ENCODE measurements around the gene SPDL1. TPM values are rescaled to one million over a fixed set of nuclear protein-coding genes. Genes with fewer than 3 reads are reported as not detected.

SPDL1 gene
- total RNA-seq, 2 experiments from 2014 or later: 40.1 to 40.2 TPM

DNA sequence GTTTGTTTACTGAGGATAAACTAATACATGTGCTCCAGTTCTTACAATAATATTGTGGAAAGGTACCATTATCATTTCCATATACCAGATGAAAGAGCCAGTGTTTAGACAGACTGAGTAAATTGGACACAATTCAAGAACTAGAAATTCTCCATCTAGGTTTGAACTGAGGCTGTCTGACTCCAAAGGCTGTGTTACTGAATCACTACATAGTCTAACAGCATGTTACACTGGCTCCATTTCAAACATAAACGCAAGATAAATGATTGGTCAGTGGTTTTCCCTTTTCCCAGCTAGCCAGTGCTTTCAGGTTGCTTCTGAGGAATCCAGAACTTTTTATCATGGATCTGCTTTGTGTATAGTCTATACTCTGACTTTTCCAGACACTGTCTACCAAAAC is 8.1 kb downstream of the SPDL1 start:
- no peak for ATAC-seq
- DNase-seq: no peak
- ChIA-PET POLR2A (no interaction called here), CTCF (no interaction called here)
- intact Hi-C loops (cut with micrococcal nuclease): no loop called here
- Mint-ChIP-seq H3K4me1 (ENCODE audit: low read depth) (peaks cover 3% of the 10 kb centered on the region), H3K36me3 (ENCODE audit: low read depth) (peaks cover 58% of the 10 kb centered on the region), H3K27me3 (no peaks in the 10 kb centered on the region), H3K9me3 (no peaks in the 10 kb centered on the region), H3K27ac (no peak overlapping the region), H3K4me3 (no peak overlapping the region)
- TF ChIP-seq, protein P1, sequence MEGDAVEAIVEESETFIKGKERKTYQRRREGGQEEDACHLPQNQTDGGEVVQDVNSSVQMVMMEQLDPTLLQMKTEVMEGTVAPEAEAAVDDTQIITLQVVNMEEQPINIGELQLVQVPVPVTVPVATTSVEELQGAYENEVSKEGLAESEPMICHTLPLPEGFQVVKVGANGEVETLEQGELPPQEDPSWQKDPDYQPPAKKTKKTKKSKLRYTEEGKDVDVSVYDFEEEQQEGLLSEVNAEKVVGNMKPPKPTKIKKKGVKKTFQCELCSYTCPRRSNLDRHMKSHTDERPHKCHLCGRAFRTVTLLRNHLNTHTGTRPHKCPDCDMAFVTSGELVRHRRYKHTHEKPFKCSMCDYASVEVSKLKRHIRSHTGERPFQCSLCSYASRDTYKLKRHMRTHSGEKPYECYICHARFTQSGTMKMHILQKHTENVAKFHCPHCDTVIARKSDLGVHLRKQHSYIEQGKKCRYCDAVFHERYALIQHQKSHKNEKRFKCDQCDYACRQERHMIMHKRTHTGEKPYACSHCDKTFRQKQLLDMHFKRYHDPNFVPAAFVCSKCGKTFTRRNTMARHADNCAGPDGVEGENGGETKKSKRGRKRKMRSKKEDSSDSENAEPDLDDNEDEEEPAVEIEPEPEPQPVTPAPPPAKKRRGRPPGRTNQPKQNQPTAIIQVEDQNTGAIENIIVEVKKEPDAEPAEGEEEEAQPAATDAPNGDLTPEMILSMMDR (IDR thresholded peaks at IDR 0.05): no peak

DNA sequence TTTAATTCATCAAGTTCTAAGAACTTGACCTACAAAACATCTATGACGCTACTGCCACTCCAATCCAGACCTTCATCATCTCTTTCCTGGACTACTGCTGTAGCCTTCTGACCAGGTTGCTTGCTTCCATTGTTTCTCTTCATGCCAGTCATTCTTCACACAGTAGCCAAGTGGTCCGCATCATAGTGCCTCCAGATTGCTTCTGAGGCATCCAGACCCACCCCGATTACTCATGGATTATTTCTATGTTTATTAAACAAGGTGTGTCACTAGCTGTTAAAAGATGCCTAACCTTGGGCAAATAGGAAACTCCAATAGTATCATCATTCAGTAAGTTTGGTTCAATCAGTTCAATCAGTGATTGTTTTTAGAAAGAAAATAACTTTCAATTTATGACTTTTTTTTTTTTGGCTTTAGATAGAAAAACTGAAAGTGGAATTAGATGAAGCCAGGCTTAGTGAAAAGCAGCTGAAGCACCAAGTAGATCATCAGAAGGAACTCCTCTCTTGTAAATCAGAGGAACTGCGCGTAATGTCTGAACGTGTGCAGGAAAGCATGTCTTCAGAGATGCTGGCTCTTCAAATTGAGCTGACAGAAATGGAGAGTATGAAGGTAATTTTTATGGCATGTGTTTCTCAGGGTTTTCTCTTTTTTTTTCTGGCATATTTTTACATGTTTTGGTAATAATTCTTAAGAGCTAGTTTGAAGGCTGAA is 9.5 kb downstream of the SPDL1 start:
- CTCF ChIA-PET: interaction anchor here (0.7 to 2.1 kb wide), 2 partner anchors 12 to 31 kb away, joined by 3 to 6 read pairs; no protein-coding TSS in a partner anchor
- intact Hi-C loops (cut with micrococcal nuclease): no loop called here
- H3K27me3 Mint-ChIP-seq: no peaks in the 10 kb centered on the region
- H3K27ac Mint-ChIP-seq: no peak overlapping the region
- ATAC-seq (no peak), DNase-seq (no peak)
- no peaks in the 10 kb centered on the region for H3K9me3 Mint-ChIP-seq
- POLR2A ChIA-PET: interaction anchor here (0.6 to 1.6 kb wide), 3 partner anchors 9 to 77 kb away, joined by 3 to 7 read pairs (median 3); partner anchors contain the start of gene SPDL1
- peaks cover 68% of the 10 kb centered on the region for H3K36me3 Mint-ChIP-seq (ENCODE audit: low read depth)
- no peaks in the 10 kb centered on the region for H3K4me1 Mint-ChIP-seq (ENCODE audit: low read depth)
- no peak overlapping the region for H3K4me3 Mint-ChIP-seq
- TF ChIP-seq, protein P1 (IDR thresholded peaks at IDR 0.05): no peak

DNA sequence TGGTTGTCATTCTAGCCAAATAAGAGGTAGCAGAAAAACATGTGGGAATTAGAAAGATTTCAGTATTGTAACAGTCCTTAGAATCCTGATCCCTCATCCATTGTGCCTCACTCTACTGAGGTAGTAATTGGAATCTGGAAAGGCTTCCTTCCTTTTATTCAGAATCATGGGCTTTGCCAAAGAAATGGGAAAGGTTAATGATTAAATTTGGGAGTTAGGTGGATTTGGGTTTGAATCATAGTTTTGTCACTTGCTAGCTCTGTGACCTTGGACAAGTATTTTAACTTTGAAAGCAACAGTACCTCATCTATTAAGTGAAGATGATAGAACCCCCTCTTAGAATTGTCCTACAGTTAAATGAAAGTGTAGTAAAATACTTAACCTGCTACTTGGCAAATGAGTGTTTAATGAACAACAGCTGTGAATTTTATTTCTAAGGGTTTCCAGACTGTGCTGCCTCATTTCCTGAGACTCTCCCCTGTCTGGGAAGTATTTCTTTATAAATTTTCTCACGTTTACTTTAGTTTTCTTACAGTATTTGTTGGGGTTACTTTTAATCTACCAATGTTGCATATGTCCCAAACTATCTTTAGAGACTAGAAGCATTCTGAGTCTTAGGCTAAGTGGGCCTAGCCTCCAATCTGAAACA is 11.7 kb downstream of the SPDL1 start:
- H3K27me3 Mint-ChIP-seq: no peaks in the 10 kb centered on the region
- no peak for ATAC-seq
- no peak overlapping the region for H3K27ac Mint-ChIP-seq
- no peaks in the 10 kb centered on the region for H3K9me3 Mint-ChIP-seq
- intact Hi-C loops (cut with micrococcal nuclease): no loop called here
- no peak for DNase-seq
- no peak overlapping the region for H3K4me3 Mint-ChIP-seq
- ChIA-PET POLR2A (no interaction called here), CTCF (interaction anchor here (0.7 kb wide), 1 partner anchor 14 kb away, joined by 3 read pairs; no protein-coding TSS in a partner anchor)
- peaks cover 66% of the 10 kb centered on the region for H3K36me3 Mint-ChIP-seq (ENCODE audit: low read depth)
- H3K4me1 Mint-ChIP-seq (ENCODE audit: low read depth): no peaks in the 10 kb centered on the region
- TF ChIP-seq, protein P1 (IDR thresholded peaks at IDR 0.05): no peak

DNA sequence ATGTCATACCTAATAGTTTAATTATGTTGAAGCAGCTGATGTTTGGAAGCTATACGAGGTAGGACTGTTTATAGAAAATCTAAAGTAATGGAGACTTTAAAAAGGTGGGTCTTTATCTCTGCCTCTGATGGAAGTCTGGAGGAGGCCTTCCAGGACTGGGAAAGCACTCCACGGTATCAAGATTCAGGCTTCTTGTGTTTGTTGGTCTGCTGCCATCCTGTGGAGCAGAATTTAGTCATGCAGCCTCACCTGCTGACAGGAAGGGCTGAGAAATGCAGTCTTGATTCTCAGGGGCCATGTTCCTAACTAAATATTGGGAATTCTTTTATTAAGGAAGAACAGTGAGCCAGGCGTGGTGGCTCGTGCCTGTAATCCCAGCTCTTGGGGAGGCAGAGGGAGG is 15.9 kb downstream of the SPDL1 start:
- Mint-ChIP-seq H3K9me3 (no peaks in the 10 kb centered on the region), H3K4me1 (ENCODE audit: low read depth) (no peaks in the 10 kb centered on the region), H3K27me3 (no peaks in the 10 kb centered on the region), H3K36me3 (ENCODE audit: low read depth) (peaks cover 55% of the 10 kb centered on the region), H3K27ac (no peak overlapping the region), H3K4me3 (no peak overlapping the region)
- POLR2A ChIA-PET: no interaction called here
- no peak for ATAC-seq
- TF ChIP-seq, protein P1 (IDR thresholded peaks at IDR 0.05): no peak
- intact Hi-C loops (cut with micrococcal nuclease): no loop called here
- CTCF ChIA-PET: no interaction called here
- DNase-seq: no peak

DNA sequence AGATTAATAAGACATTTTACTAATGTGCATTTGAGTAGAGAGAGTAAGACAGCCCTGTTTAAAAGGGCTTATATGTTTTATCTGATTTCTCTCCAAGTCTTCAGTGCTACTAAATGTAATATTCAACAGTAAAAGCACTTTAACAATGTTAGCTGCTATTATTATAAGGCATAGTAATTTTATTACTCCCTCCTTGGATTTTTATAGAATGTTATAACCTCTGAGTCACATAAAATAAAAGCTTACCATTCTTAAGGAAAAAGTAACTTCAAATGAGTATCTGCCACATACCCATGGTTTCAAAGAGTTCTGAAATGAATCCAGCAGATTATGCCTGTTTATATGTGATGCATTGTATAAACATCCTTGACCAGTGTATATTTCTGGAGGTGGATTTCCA is 19.0 kb downstream of the SPDL1 start:
- TF ChIP-seq, protein P1 (IDR thresholded peaks at IDR 0.05): no peak
- ATAC-seq: no peak
- Mint-ChIP-seq H3K4me3 (no peak overlapping the region), H3K27ac (no peak overlapping the region), H3K36me3 (ENCODE audit: low read depth) (peaks cover 46% of the 10 kb centered on the region), H3K4me1 (ENCODE audit: low read depth) (no peaks in the 10 kb centered on the region), H3K27me3 (no peaks in the 10 kb centered on the region), H3K9me3 (no peaks in the 10 kb centered on the region)
- intact Hi-C loops (cut with micrococcal nuclease): no loop called here
- CTCF ChIA-PET: no interaction called here
- POLR2A ChIA-PET: no interaction called here
- DNase-seq: no peak

Data from activated CD8-positive, alpha-beta T cell treated with anti-CD3 and anti-CD28 coated beads for 36 hours (primary cell).